T-helper 1 cell (primary cell): ENCODE results near the gene TMTC2.

Experiments used
- DNase-seq, 5 donors: peaks; one replicate each; pipeline ENCODE4 v3.0.0-alpha.2; 2012 to 2020

Gene TMTC2

GRCh38 chr12:82893896-82894295 lies 207.2 kb downstream of the TMTC2 start:
- DNase-seq = no peak

GRCh38 chr12:82896277-82896676 lies 209.6 kb downstream of the TMTC2 start:
- DNase-seq = no peak

- DNase-seq = no peak
Observed at GRCh38 chr12:82896979-82897378, 210.3 kb downstream of the TMTC2 start.

GRCh38 chr12:82898441-82898840 lies 211.7 kb downstream of the TMTC2 start:
- no peak for DNase-seq

GRCh38 chr12:82904219-82904790 lies 217.6 kb downstream of the TMTC2 start:
- DNase-seq = no peak

GRCh38 chr12:82910246-82910893 lies 223.7 kb downstream of the TMTC2 start:
- DNase-seq = no peak

GRCh38 chr12:82912406-82912805 lies 225.7 kb downstream of the TMTC2 start:
- DNase-seq = no peak

GRCh38 chr12:82919388-82920054 lies 232.8 kb downstream of the TMTC2 start:
- DNase-seq = no peak

- no peak for DNase-seq
Observed at GRCh38 chr12:82923935-82924334, 237.2 kb downstream of the TMTC2 start.

GRCh38 chr12:82926630-82927029 lies 239.9 kb downstream of the TMTC2 start:
- no peak for DNase-seq

- no peak for DNase-seq
Observed at GRCh38 chr12:82930301-82930700, 243.6 kb downstream of the TMTC2 start.

GRCh38 chr12:82931349-82932116 lies 244.8 kb downstream of the TMTC2 start:
- DNase-seq = no peak

- no peak for DNase-seq
Observed at GRCh38 chr12:82937151-82937550, 250.4 kb downstream of the TMTC2 start.

- no peak for DNase-seq
Observed at GRCh38 chr12:82942521-82942920, 255.8 kb downstream of the TMTC2 start.

- DNase-seq = no peak
Observed at GRCh38 chr12:82942991-82943401, 256.3 kb downstream of the TMTC2 start.

GRCh38 chr12:82948491-82948890 lies 261.8 kb downstream of the TMTC2 start:
- DNase-seq = no peak

- DNase-seq = no peak
Observed at GRCh38 chr12:82950356-82950755, 263.6 kb downstream of the TMTC2 start.

- no peak for DNase-seq
Observed at GRCh38 chr12:82952946-82953345, 266.2 kb downstream of the TMTC2 start.

GRCh38 chr12:82953397-82953796 lies 266.7 kb downstream of the TMTC2 start:
- DNase-seq = no peak

GRCh38 chr12:82954064-82954463 lies 267.4 kb downstream of the TMTC2 start:
- DNase-seq = no peak

- no peak for DNase-seq
Observed at GRCh38 chr12:82954572-82954971, 267.9 kb downstream of the TMTC2 start.

- DNase-seq = no peak
Observed at GRCh38 chr12:82955043-82955442, 268.3 kb downstream of the TMTC2 start.

- no peak for DNase-seq
Observed at GRCh38 chr12:82958966-82959365, 272.3 kb downstream of the TMTC2 start.

GRCh38 chr12:82959821-82960220 lies 273.1 kb downstream of the TMTC2 start:
- DNase-seq = peak in 1 of 5 donors; percentile 4
